HUES64 (cell line): ENCODE data around the gene DMD.
A peak's percentile ranks its signal among the peaks of the same experiment; 100 is the strongest.
"Not testable (repeated sequence)": the region's sequence is repeated elsewhere in the genome, so short reads cannot be mapped to it uniquely, and the experiment has no call there.

Experiments
- H3K27ac ChIP-seq: 2 replicates; pipeline ENCODE4 v1.7.0; 2013; ENCODE audit warnings: low read depth, low read length, inconsistent platforms
- H3K27me3 ChIP-seq: 2 replicates; pipeline ENCODE4 v1.6.1; 2013; ENCODE audit warnings: mild to moderate bottlenecking, low read length; ENCODE audit not compliant: insufficient read depth
- H3K36me3 ChIP-seq: 2 replicates; pipeline ENCODE4 v1.6.1; 2013; ENCODE audit warnings: mild to moderate bottlenecking, low read length; ENCODE audit not compliant: insufficient read depth
- H3K4me1 ChIP-seq: 2 replicates; pipeline ENCODE4 v1.6.1; 2013; ENCODE audit warnings: mild to moderate bottlenecking, low read length, moderate library complexity; ENCODE audit not compliant: insufficient read depth
- H3K4me3 ChIP-seq: 2 replicates; pipeline ENCODE4 v1.5.1; 2013; ENCODE audit warnings: mild to moderate bottlenecking, low read length, moderate library complexity
- H3K9ac ChIP-seq: 2 replicates; pipeline ENCODE4 v1.6.1; 2013; ENCODE audit warnings: mild to moderate bottlenecking, low read depth, low read length
- H3K9me3 ChIP-seq: 2 replicates; pipeline ENCODE4 v1.6.1; 2013; ENCODE audit warnings: low read depth, low read length; ENCODE audit not compliant: insufficient read depth
- WGBS: fragments of 150-250, 120-280 bp; methylation state at CpG from one replicate; pipeline ENCODE4 v1.1.7; 2013; ENCODE audit warnings: missing lambda C conversion rate; 5-methylcytosine and 5-hydroxymethylcytosine counted together

DMD gene

GRCh38 chrX:32545101-32545500 is 666.2 kb downstream of the DMD start:
- WGBS = 77% methylated on average over 1 of the region's 1 CpG
- H3K27ac ChIP-seq = no peak overlapping the region
- H3K36me3 ChIP-seq = no peaks in the 10 kb centered on the region
- no peak overlapping the region for H3K9ac ChIP-seq
- H3K9me3 ChIP-seq = no peaks in the 10 kb centered on the region
- H3K4me1 ChIP-seq = no peaks in the 10 kb centered on the region
- no peaks in the 10 kb centered on the region for H3K27me3 ChIP-seq
- no peak overlapping the region for H3K4me3 ChIP-seq

- no peak overlapping the region for H3K9ac ChIP-seq
- H3K36me3 ChIP-seq = no peaks in the 10 kb centered on the region
- H3K4me3 ChIP-seq = no peak overlapping the region
- H3K4me1 ChIP-seq = peaks cover 14% of the 10 kb centered on the region; the same call in 1 of the 2 replicates
- H3K9me3 ChIP-seq = no peaks in the 10 kb centered on the region
- H3K27ac ChIP-seq = no peak overlapping the region
- H3K27me3 ChIP-seq = no peaks in the 10 kb centered on the region
- 87% methylated on average over 8 of the region's 8 CpGs for WGBS
These were observed 672.8 kb downstream of the DMD start for GRCh38 chrX:32538554-32538953.

- H3K9me3 ChIP-seq = no peaks in the 10 kb centered on the region
- 79% methylated on average over 4 of the region's 4 CpGs for WGBS
- peaks cover 5% of the 10 kb centered on the region; the same call in 1 of the 2 replicates for H3K4me1 ChIP-seq
- H3K36me3 ChIP-seq = no peaks in the 10 kb centered on the region
- no peak overlapping the region for H3K4me3 ChIP-seq
- H3K27me3 ChIP-seq = no peaks in the 10 kb centered on the region
- H3K27ac ChIP-seq = no peak overlapping the region
- no peak overlapping the region for H3K9ac ChIP-seq
These were observed 677.5 kb downstream of the DMD start for GRCh38 chrX:32533848-32534247.

GRCh38 chrX:32532262-32532661 is 679.1 kb downstream of the DMD start:
- Histone ChIP-seq H3K4me3 (no peak overlapping the region), H3K36me3 (no peaks in the 10 kb centered on the region), H3K27ac (no peak overlapping the region), H3K9ac (no peak overlapping the region), H3K4me1 (no peaks in the 10 kb centered on the region), H3K27me3 (no peaks in the 10 kb centered on the region), H3K9me3 (no peaks in the 10 kb centered on the region)
- 98% methylated on average over 3 of the region's 4 CpGs for WGBS

- H3K27me3 ChIP-seq = no peaks in the 10 kb centered on the region
- 0% methylated on average over 1 of the region's 3 CpGs for WGBS
These were observed 680.4 kb downstream of the DMD start for GRCh38 chrX:32530802-32531403.

GRCh38 chrX:32528451-32528850 is 682.9 kb downstream of the DMD start:
- H3K4me3 ChIP-seq, H3K27me3 ChIP-seq, H3K4me1 ChIP-seq, H3K9me3 ChIP-seq, H3K9ac ChIP-seq, H3K36me3 ChIP-seq: not testable (repeated sequence)
- peak overlapping the region; percentile 35; the same call in 1 of the 2 replicates for H3K27ac ChIP-seq

More at GRCh38 chrX:32530802-32531403, 680.4 kb downstream of the DMD start:
- Histone ChIP-seq H3K27ac (no peak overlapping the region), H3K36me3 (no peaks in the 10 kb centered on the region), H3K4me1 (no peaks in the 10 kb centered on the region), H3K9ac (no peak overlapping the region), H3K4me3 (no peak overlapping the region), H3K9me3 (no peaks in the 10 kb centered on the region)

- no peak overlapping the region for H3K27ac ChIP-seq
- H3K27me3 ChIP-seq = no peaks in the 10 kb centered on the region
- no peaks in the 10 kb centered on the region for H3K4me1 ChIP-seq
- 91% methylated on average over 5 of the region's 5 CpGs for WGBS
- no peaks in the 10 kb centered on the region for H3K36me3 ChIP-seq
- H3K9me3 ChIP-seq = no peaks in the 10 kb centered on the region
- H3K9ac ChIP-seq = no peak overlapping the region
- H3K4me3 ChIP-seq = no peak overlapping the region
These were observed 686.1 kb downstream of the DMD start for GRCh38 chrX:32525234-32525633.

- Histone ChIP-seq H3K27me3 (no peaks in the 10 kb centered on the region), H3K36me3 (no peaks in the 10 kb centered on the region), H3K27ac (no peak overlapping the region), H3K9ac (no peak overlapping the region), H3K4me3 (no peak overlapping the region), H3K4me1 (no peaks in the 10 kb centered on the region), H3K9me3 (no peaks in the 10 kb centered on the region)
- 100% methylated on average over 1 of the region's 2 CpGs for WGBS
These were observed 687.0 kb downstream of the DMD start for GRCh38 chrX:32524385-32524784.

- Histone ChIP-seq H3K27me3 (no peaks in the 10 kb centered on the region), H3K36me3 (no peaks in the 10 kb centered on the region), H3K4me1 (no peaks in the 10 kb centered on the region), H3K4me3 (no peak overlapping the region), H3K9ac (no peak overlapping the region), H3K27ac (no peak overlapping the region), H3K9me3 (no peaks in the 10 kb centered on the region)
- WGBS = 97% methylated on average over 2 of the region's 2 CpGs
These were observed 690.6 kb downstream of the DMD start for GRCh38 chrX:32520789-32521188.

GRCh38 chrX:32514986-32515385 is 696.4 kb downstream of the DMD start:
- H3K36me3 ChIP-seq = no peaks in the 10 kb centered on the region
- H3K9me3 ChIP-seq = no peaks in the 10 kb centered on the region
- H3K4me3 ChIP-seq = no peak overlapping the region
- 80% methylated on average over 5 of the region's 5 CpGs for WGBS
- H3K27ac ChIP-seq = no peak overlapping the region
- H3K27me3 ChIP-seq = no peaks in the 10 kb centered on the region
- no peak overlapping the region for H3K9ac ChIP-seq
- no peaks in the 10 kb centered on the region for H3K4me1 ChIP-seq

GRCh38 chrX:32501606-32502005 is 709.7 kb downstream of the DMD start:
- Histone ChIP-seq H3K4me3 (no peak overlapping the region), H3K4me1 (no peaks in the 10 kb centered on the region), H3K9ac (no peak overlapping the region), H3K9me3 (no peaks in the 10 kb centered on the region), H3K27ac (no peak overlapping the region), H3K36me3 (no peaks in the 10 kb centered on the region), H3K27me3 (no peaks in the 10 kb centered on the region)
- 92% methylated on average over 3 of the region's 3 CpGs for WGBS

- H3K4me3 ChIP-seq = no peak overlapping the region
- no peaks in the 10 kb centered on the region for H3K4me1 ChIP-seq
- H3K9ac ChIP-seq = no peak overlapping the region
- no peak overlapping the region for H3K27ac ChIP-seq
- no peaks in the 10 kb centered on the region for H3K9me3 ChIP-seq
- WGBS = 94% methylated on average over 5 of the region's 6 CpGs
- H3K27me3 ChIP-seq = no peaks in the 10 kb centered on the region
- H3K36me3 ChIP-seq = no peaks in the 10 kb centered on the region
These were observed 714.7 kb downstream of the DMD start for GRCh38 chrX:32496671-32497070.
